ENCODE results near the gene LIN52. TPM values are rescaled to one million over a fixed set of nuclear protein-coding genes. Genes with fewer than 3 reads are reported as not detected.

The LIN52 gene
- total and polyA plus RNA-seq, 2 donors (not counting 3 experiments of a cell fraction or from before 2014, with no cell fraction given), result 6.6 to 9.7 TPM

DNA sequence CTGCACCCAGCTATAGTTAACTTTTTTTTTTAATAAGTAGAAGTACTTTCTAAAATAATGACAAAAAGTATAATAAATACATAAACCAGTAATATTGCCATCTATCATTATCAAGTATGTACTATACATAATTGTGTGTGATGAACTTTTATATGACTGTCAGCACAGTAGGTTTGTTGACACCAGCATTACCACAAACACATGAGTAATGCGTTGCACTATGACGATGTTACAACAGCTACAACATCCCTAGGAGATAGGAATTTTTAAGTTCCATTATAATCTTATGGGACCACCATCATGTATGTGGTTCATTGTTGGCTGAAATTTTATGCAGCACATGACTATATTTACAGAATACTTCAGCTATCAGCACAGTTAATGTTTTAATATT is 91.6 kb downstream of the LIN52 start:
- H3K27me3 ChIP-seq (ENCODE audit: control insufficient read depth in 2 of 2, insufficient read depth in 2 of 2, low read length in 2 of 2), result no peaks in the 10 kb centered on the region
- TF ChIP-seq MYC (IDR thresholded peaks at IDR 0.05; ENCODE audit: low read depth, low read length), result no peak
- TF ChIP-seq MAX (IDR thresholded peaks at IDR 0.05; ENCODE audit: insufficient read depth, insufficient read length), result no peak
- TF ChIP-seq FOS (IDR thresholded peaks at IDR 0.05; ENCODE audit: borderline replicate concordance, insufficient read depth, low read length), result no peak
- TF ChIP-seq CTCF (IDR thresholded peaks at IDR 0.05; ENCODE audit: extremely low read depth in 1 of 2, insufficient read depth in 1 of 2, low read depth in 1 of 2, low read length in 2 of 2), result no peak
- TF ChIP-seq POLR2AphosphoS5 (IDR thresholded peaks at IDR 0.05; ENCODE audit: insufficient read depth, low read depth, low read length), result no peak
- no peak for TF ChIP-seq EZH2 (IDR thresholded peaks at IDR 0.05; ENCODE audit: borderline replicate concordance, low read depth, low read length, severe bottlenecking)
- TF ChIP-seq JUN (IDR thresholded peaks at IDR 0.05; ENCODE audit: borderline replicate concordance, insufficient read depth, insufficient read length, low read depth), result no peak
- no peak for TF ChIP-seq GATA2 (IDR thresholded peaks at IDR 0.05; ENCODE audit: insufficient read depth, insufficient read length, low read depth, low read length)
- TF ChIP-seq POLR2A (IDR thresholded peaks at IDR 0.05; ENCODE audit: low read depth, low read length), result no peak
- intact Hi-C loops (cut with micrococcal nuclease) (no loop called here), dilution Hi-C loops (cut with MboI; ENCODE audit: extremely low pct_ligation_motif_present, low sequenced_read_pairs) (no loop called here)
- ChIA-PET POLR2A (no interaction called here), CTCF (interaction anchor here (1.5 kb wide), 1 partner anchor 14 kb away, joined by 5 read pairs; no protein-coding TSS in a partner anchor)
- no peaks in the 10 kb centered on the region for H4K20me1 ChIP-seq (replicated peaks; ENCODE audit: control insufficient read depth, extremely low read depth, insufficient read depth, low read length)
- H3K4me2 ChIP-seq (ENCODE audit: insufficient read depth, low read length), result no peak overlapping the region
- no peaks in the 10 kb centered on the region for H3K9me1 ChIP-seq (replicated peaks; ENCODE audit: control insufficient read depth, extremely low read depth, insufficient read depth, low read length)
- no TSS peak for BruUV-seq (replicated peaks)
- H2AFZ ChIP-seq (ENCODE audit: low read depth, low read length), result no peak overlapping the region
- no peaks in the 10 kb centered on the region for H3K9me3 ChIP-seq (replicated peaks; ENCODE audit: control insufficient read depth, insufficient read depth, low read length)
- H3K36me3 ChIP-seq (ENCODE audit: control insufficient read depth in 2 of 2, extremely low read depth in 1 of 2, insufficient read depth in 2 of 2, low read length in 2 of 2), result no peaks in the 10 kb centered on the region
- H3K4me1 ChIP-seq (ENCODE audit: control insufficient read depth, extremely low read depth, insufficient read depth, low read length), result no peaks in the 10 kb centered on the region
- H3K4me3 ChIP-seq (replicated peaks in 1 of 3; ENCODE audit: insufficient read depth in 1 of 3, low read depth in 1 of 3, low read length in 3 of 3), result no peak overlapping the region
- no peaks in the 10 kb centered on the region for H3K79me2 ChIP-seq (ENCODE audit: control insufficient read depth, insufficient read depth, low read length)
- FAIRE-seq (no peak), DNase-seq (ENCODE audit: low read depth, low spot score) (no peak)
- no peak overlapping the region for H3K27ac ChIP-seq (ENCODE audit: insufficient read depth, low read depth, low read length)
- no peak overlapping the region for H3K9ac ChIP-seq (replicated peaks; ENCODE audit: extremely low read depth, insufficient read depth, low read length)

Measured in endothelial cell of umbilical vein (primary cell).